ENCODE measurements around the gene RBM14.
"Not testable (repeated sequence)": the region's sequence is repeated elsewhere in the genome, so short reads cannot be mapped to it uniquely, and the experiment has no call there.

Gene RBM14

DNA sequence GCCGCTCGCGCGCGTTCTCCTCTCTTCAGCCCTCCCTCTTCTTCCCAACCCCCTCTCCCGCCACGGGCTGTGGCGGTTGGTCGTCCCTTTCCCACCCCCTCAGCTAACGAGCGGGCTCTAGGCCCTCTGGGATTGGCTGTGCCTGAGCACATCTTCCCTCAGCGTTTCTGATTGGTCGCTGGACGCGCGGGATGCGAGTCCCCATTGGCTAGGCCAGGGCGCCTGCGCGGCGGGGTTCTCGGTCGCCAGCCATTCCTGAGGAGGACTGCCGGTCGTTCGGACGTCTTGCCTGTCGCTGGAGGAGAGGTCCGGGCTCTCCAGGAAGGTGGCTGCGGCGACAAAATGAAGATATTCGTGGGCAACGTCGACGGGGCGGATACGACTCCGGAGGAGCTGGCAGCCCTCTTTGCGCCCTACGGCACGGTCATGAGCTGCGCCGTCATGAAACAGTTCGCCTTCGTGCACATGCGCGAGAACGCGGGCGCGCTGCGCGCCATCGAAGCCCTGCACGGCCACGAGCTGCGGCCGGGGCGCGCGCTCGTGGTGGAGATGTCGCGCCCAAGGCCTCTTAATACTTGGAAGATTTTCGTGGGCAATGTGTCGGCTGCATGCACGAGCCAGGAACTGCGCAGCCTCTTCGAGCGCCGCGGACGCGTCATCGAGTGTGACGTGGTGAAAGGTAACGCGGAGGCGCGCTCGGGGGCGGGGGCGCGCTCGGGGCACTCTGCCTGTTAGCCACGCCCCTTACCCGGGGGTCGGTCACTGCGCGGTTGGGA is at the start of gene RBM14:
RBM14 (plus strand) TSS at position 252 of the 776 bp plus-strand sequence; CDS start at position 343, 91 bp downstream.
- peak; percentile 95 for DNase-seq (ENCODE audit: low read depth)

DNA sequence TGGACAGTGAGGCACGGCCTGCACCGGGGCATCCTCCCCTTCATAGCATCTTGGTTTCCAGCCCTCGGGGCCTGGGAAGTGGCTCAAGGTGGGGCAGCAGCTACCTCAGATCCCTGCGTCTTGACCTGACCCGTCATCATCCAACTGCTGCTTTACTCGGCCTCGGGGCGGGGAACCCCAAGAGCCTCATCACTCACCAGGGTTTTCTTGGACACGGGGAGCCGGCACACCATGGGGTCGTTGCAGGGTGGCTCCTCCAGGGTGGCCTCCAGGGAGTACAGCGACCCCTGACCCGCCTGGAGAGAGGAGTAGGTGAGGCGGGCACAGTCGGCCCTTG is 48.7 kb upstream of the RBM14 start:
- no peak for DNase-seq (ENCODE audit: low read depth)

DNA sequence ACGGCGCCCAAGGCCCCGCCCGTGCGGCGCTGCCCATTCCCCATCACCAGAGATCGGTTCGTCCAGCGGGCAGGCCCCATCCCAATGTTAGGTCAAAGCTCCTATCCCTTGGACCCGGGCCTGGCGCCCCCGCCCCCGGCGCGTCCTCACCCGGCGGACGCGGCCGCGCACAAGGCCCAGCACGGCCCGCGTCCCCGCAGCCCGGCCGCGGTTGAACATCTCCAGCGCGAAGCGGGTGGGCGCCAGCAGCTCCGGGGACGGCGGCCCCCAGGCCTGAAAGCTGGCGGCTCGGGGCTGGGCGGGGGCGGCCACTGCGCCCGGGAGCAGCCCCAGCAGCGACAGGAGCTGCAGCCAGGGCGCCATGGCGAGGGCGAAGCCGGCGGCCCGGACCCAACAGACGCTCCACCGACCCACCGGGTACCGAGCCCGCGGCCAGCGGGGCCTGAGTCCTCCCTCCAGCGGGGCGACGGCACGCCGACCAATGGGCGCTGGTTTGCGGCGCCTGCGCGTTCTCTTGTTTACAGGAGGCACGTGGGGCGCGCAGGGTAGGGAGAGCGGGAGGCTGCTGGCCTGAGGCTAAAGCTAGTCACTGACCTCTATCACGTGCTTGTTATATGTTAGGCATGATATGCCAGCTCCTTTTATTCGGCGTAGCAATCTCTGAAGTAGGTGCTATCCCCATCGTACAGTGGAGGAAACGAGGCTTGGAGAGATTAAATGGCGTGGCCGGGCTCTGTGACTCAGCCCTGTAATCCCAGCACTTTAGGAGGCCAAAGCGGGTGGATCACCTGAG is 48.1 kb upstream of the RBM14 start, which contains the start of gene CTSF:
CTSF (minus strand) TSS at position 483 of the 793 bp plus-strand sequence; CDS start at position 363, 120 bp downstream.
- peak; percentile 53 for DNase-seq (ENCODE audit: low read depth)

GRCh38 chr11:66569076-66569475 is 47.4 kb upstream of the RBM14 start:
- DNase-seq (ENCODE audit: low read depth) = no peak

DNA sequence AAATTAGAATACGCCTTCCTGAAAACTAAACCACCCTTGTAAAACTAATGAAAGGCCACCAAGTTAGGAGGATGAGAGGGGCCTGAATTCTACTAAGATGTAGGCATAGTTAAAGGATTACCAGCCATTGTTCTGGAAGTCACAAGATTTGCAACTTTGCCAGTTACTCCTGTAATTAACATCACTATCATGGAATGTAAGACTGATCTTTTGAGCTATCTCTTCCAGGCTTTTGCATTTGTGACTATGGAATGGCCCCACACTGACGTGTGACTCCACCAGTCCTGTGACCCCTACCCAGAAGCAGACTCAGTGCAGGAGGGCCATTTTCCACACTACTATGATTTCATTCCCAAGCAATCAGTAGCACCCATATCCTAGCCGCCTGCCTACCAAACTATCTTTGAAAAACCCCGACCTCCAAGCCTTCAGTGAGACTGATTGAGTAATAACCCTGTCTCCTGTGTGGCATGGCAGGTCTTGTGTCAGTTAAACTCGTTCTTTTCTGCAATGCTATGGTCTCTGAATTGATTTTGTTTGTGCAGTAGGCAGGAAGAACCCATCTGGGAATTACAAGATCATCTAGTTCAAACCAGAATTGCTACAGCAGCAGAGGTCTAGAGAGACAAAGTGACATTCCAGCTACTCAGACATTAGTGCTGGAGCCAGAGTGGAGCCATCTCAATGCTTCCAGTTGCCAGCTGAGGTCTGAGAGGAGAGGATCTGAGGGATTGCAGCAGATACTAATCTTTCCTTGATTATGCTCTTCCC is 46.2 kb upstream of the RBM14 start:
- no peak for DNase-seq (ENCODE audit: low read depth)

DNA sequence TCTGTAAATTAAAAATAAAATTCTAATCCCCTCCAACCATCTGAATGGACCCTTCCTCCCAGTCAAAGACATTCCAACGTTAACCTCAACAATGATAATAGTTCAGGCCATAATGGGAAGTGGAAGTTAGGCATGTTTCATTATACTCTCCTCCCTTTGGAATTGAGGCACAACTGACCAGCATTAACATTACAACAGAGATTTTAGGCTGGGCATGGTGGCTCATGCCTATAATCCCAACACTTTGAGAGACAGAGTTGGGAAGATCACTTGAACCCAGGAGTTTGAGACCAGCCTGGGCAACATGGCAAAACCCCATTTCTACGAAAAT is 45.6 kb upstream of the RBM14 start:
- no peak for DNase-seq (ENCODE audit: low read depth)

DNA sequence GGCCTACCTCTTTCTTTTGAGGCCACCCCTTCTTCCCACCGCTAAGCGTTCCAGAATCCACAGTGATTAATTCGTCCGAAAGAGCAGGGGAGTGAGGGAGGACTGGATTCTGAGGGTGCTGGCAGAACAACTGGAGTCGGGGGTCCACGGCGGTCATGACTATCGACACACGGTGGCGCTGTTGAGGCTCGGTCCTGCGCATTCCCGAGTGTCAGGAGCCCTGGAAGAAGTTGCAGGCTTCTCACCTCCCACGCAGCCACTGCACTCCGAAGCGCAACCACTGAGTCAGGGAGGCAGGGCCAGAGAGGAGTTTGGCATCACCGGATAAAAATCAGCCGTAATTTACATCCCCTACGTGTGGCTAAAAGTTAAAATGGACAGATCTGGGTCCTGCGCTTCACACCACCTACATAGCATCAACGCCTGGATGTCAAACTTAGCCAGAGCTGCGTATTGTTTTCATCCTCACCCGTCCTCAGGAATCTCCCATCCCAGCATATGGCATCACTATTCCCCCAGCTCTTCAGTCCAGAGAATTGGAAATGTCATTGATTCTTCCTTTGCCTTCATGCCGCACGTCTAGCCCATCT is 37.3 kb upstream of the RBM14 start:
- peak; percentile 54 for DNase-seq (ENCODE audit: low read depth)

DNA sequence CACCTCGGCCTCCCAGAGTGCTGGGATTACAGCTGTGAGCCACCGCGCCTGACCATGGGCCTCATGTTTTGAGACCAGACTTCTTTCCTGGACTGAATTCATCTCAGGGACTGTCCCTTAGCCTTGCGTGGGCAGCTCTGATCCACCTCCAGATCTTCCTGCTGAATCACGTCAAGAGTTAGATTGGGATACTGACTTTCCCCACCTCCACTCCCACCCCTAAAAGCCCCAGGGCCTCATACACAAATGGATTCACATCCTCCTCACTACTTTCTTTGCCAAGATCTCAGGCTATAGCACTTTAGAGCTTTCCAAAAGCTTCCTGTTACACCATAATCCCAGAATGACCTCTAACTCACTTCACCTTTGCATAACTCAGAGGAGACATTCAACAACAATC is 35.6 kb upstream of the RBM14 start:
- no peak for DNase-seq (ENCODE audit: low read depth)

GRCh38 chr11:66581261-66581660 is 35.2 kb upstream of the RBM14 start:
- DNase-seq (ENCODE audit: low read depth) = no peak

- not testable (repeated sequence) for DNase-seq (ENCODE audit: low read depth)
Observed at GRCh38 chr11:66582565-66583147, 33.8 kb upstream of the RBM14 start.

DNA sequence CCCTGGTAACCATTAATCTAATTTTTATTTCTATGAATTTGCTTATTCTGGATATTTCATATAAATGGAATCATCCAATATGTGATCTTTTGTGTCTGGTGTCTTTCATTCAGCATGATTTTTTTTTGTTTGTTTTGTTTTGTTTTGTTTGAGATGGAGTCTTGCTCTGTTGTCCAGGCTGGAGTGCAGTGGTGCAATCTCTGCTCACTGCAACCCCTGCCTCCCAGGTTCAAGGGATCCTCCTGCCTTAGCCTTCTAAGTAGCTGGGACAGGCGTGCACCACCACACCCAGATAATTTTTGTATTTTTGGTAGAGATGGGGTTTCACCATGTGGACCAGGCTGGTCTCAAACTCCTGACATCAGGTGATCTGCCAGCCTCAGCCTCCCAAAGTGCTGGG is 31.0 kb upstream of the RBM14 start:
- DNase-seq (ENCODE audit: low read depth) = not testable (repeated sequence)

GRCh38 chr11:66586136-66586535 is 30.3 kb upstream of the RBM14 start:
- DNase-seq (ENCODE audit: low read depth) = no peak

DNA sequence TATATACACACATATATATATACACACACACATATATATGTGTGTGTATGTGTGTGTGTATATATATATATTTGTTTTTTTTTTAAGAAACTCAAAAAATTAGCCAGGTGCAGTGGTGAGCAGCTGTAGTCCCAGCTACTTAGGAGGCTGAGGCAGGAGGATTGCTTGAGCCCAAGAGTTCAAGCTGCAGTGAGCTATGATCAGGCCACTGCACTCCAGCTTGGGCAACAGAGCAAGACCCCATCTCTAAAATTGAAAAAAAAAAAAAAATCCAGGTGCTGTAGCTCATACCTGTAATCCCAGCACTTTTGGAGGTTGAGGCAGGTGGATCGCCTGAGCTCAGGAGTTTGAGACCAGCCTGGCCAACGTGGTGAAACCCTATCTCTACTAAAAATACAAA is 27.1 kb upstream of the RBM14 start:
- DNase-seq (ENCODE audit: low read depth) = not testable (repeated sequence)

- no peak for DNase-seq (ENCODE audit: low read depth)
Observed at GRCh38 chr11:66589996-66590675, 26.3 kb upstream of the RBM14 start.

DNA sequence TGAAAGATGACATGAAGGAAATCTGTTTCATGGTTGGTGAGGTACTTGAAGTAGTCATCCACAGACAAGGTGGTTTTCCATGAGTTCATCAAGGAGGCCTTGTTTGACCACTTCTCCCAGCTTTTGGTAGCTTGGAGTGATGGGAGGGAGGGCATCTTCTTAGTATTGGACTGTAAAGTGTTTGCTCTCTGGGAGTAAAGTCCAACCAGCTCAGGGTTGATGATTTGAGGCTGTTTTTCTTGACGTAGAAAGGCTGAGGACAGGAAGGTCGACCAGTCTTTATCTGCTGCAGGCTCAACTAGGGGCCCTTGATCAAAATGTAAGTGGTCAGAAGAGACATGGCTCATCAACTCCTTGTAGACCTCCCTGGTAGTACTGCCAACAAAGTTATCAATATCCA is 25.3 kb upstream of the RBM14 start:
- no peak for DNase-seq (ENCODE audit: low read depth)

GRCh38 chr11:66592457-66593302 is 23.8 kb upstream of the RBM14 start, which contains the start of the genes CCDC87 and CCS:
Gene CCDC87 (minus strand): TSS chr11:66593063. CDS start chr11:66593015, 48 bp downstream.
Gene CCS (plus strand): TSS chr11:66593185. CDS start chr11:66593262, 77 bp downstream.
- peak; percentile 98 for DNase-seq (ENCODE audit: low read depth)

DNA sequence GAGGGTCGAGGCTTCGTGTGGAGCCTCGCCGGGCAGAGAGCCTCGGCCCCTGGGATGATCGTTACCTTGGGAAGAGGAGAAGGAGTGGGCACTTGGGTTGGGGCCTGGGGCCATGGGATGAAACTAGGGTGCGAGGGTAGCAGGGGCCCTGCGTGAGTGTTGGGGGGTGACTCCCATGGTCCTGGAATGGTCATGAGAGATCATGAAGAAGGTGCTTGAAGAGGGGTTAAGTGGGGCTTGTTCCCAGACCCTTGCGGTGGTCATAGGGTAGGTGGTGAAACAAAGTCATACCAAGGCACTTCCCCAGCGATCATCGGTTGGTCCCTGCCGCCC is 23.2 kb upstream of the RBM14 start:
- DNase-seq (ENCODE audit: low read depth) = no peak

DNA sequence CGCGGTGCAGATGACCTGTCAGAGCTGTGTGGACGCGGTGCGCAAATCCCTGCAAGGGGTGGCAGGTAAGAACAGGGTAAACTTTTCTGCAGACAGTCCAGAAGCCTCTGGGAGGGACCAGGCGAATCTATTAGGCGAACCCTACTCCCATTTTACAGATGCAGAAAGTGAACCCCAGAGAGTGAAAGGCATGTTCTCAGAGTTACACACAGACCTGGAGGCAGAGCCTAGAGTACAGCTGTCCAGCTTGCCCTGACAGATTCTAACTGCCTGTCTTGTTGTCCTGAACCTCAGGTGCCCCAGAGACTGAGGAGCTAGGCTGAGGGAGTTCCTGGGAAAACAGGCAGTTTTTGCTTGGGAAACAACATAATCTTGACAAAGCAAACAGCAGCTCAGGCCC is 22.8 kb upstream of the RBM14 start:
- DNase-seq (ENCODE audit: low read depth) = no peak

- DNase-seq (ENCODE audit: low read depth) = no peak
Observed at GRCh38 chr11:66595245-66595904, 21.1 kb upstream of the RBM14 start.

DNA sequence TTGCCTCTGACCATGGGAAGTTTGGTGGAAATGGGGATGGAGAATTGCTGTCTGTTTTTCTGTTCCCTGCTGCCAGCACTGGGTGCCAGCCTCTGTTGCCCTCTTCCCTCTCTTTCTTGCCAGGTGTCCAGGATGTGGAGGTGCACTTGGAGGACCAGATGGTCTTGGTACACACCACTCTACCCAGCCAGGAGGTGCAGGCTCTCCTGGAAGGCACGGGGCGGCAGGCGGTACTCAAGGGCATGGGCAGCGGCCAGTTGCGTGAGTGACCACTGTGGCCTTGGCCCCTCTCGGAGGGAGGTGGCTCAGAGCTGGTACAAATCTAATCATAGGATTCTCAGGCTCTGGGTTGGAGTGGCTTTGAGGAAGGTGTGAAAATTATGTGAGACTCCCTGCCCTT is 17.4 kb upstream of the RBM14 start:
- no peak for DNase-seq (ENCODE audit: low read depth)
